Jurkat, Clone E6-1 (cell line): ENCODE measurements around the gene OR52W1.
"Not testable (repeated sequence)": the region's sequence is repeated elsewhere in the genome, so short reads cannot be mapped to it uniquely, and the experiment has no call there.

Experiments used
- DNase-seq: peaks from one replicate; pipeline ENCODE4 v3.0.0-alpha.2; 2011; ENCODE audit warnings: low read depth, low spot score
- H3K4me3 ChIP-seq: 2 replicates; pipeline ENCODE4 v1.5.1; 2011; ENCODE audit warnings: mild to moderate bottlenecking, low read length, control low read depth, moderate library complexity

Gene OR52W1

GRCh38 chr11:6245536-6245935 lies 46.5 kb downstream of the OR52W1 start:
- no peak for DNase-seq
- H3K4me3 ChIP-seq, result no peak overlapping the region

GRCh38 chr11:6248248-6248647 lies 49.2 kb downstream of the OR52W1 start:
- H3K4me3 ChIP-seq, result no peak overlapping the region
- DNase-seq, result no peak

GRCh38 chr11:6248897-6249296 lies 49.9 kb downstream of the OR52W1 start:
- not testable (repeated sequence) for DNase-seq, H3K4me3 ChIP-seq
